SK-N-SH (cell line): ENCODE data around the gene CDC14B. TPM values are rescaled to one million over a fixed set of nuclear protein-coding genes. Genes with fewer than 3 reads are reported as not detected.

Source experiments
- CTCF ChIA-PET: fragments of 300-600, 350-600 bp; formaldehyde crosslinking; extraction: SDS; loops from one replicate; lab custom pipeline; 2021; lab: Yijun Ruan, JAX
- POLR2A ChIA-PET: fragments of 350-600 bp; sonication (Branson Sonifier 250); formaldehyde crosslinking; extraction: SDS; loops from one replicate; lab custom pipeline; 2020; ENCODE audit warnings: antibody characterized with exemption, inconsistent platforms; lab: Yijun Ruan, JAX
- DNase-seq: peaks from one replicate; pipeline ENCODE4 v3.0.0; 2012
- H2AFZ ChIP-seq: fragments of 200-600 bp; sonication (generic); 2 replicates; pipeline ENCODE4 v1.8.1; 2016; ENCODE audit warnings: antibody characterized with exemption, mild to moderate bottlenecking, low read depth
- H3F3A ChIP-seq: fragments of 200-600 bp; sonication (generic); replicated peaks from 2 replicates; pipeline ENCODE3; 2016; ENCODE audit warnings: antibody characterized with exemption, mild to moderate bottlenecking; ENCODE audit not compliant: insufficient read depth
- H3K27ac ChIP-seq, 2 experiments: fragments of 200-500 bp in 1 of 2; fragments of 200-600 bp in 1 of 2; sonication (Bioruptor generic) in 1 of 2; sonication (generic), shearing (Covaris generic) in 1 of 2; 2 replicates each; pipeline versions ENCODE4 v1.5.1 to v1.6.1; 2014 to 2016; ENCODE audit warnings: low read depth in 2 of 2, inconsistent platforms in 1 of 2, low read length in 1 of 2, mild to moderate bottlenecking in 1 of 2, mixed read lengths in 1 of 2
- H3K27me3 ChIP-seq: fragments of 200-600 bp; sonication (generic), shearing (Covaris generic); 2 replicates; pipeline ENCODE4 v1.6.1; 2016; ENCODE audit warnings: mixed run types; ENCODE audit not compliant: insufficient read depth
- H3K36me3 ChIP-seq, 2 experiments: fragments of 200-500 bp in 1 of 2; fragments of 200-600 bp in 1 of 2; sonication (Bioruptor generic) in 1 of 2; sonication (generic) in 1 of 2; replicated peaks in 1 of 2; 2 replicates each; pipeline versions ENCODE3 to v1.5.1; 2014 to 2016; ENCODE audit warnings: low read length in 1 of 2, mild to moderate bottlenecking in 1 of 2; ENCODE audit not compliant: insufficient read depth in 2 of 2, control insufficient read depth in 1 of 2
- H3K4me1 ChIP-seq, 2 experiments: fragments of 200-500 bp in 1 of 2; fragments of 200-600 bp in 1 of 2; sonication (Bioruptor generic) in 1 of 2; sonication (generic), shearing (Covaris generic) in 1 of 2; 2 replicates each; pipeline versions ENCODE4 v1.5.1 to v1.6.1; 2014 to 2016; ENCODE audit warnings: low read depth in 1 of 2, low read length in 1 of 2, mixed run types in 1 of 2; ENCODE audit not compliant: insufficient read depth in 2 of 2, control insufficient read depth in 1 of 2
- H3K4me2 ChIP-seq: fragments of 200-600 bp; sonication (generic), shearing (Covaris generic); 2 replicates; pipeline ENCODE4 v1.6.1; 2017; ENCODE audit warnings: mixed run types
- H3K4me3 ChIP-seq, 2 experiments: fragments of 200-500 bp in 1 of 2; fragments of 200-600 bp in 1 of 2; sonication (Bioruptor generic) in 1 of 2; sonication (generic), shearing (Covaris generic) in 1 of 2; 2 replicates each; pipeline versions ENCODE4 v1.5.1 to v1.8.1; 2014 to 2016; ENCODE audit warnings: low read depth in 2 of 2, inconsistent platforms in 1 of 2, low read length in 1 of 2, mild to moderate bottlenecking in 1 of 2, mixed read lengths in 1 of 2, moderate library complexity in 1 of 2
- H3K79me2 ChIP-seq: fragments of 200-600 bp; sonication (generic); 2 replicates; pipeline ENCODE4 v1.8.1; 2017; ENCODE audit warnings: mild to moderate bottlenecking; ENCODE audit not compliant: insufficient read depth
- H3K9ac ChIP-seq: fragments of 200-600 bp; sonication (generic); 2 replicates; pipeline ENCODE4 v1.6.1; 2017; ENCODE audit warnings: mixed run types
- H3K9me2 ChIP-seq: fragments of 200-600 bp; sonication (generic); 2 replicates; pipeline ENCODE4 v1.6.1; 2017; ENCODE audit warnings: mixed run types
- H3K9me3 ChIP-seq: fragments of 200-600 bp; sonication (generic); 2 replicates; pipeline ENCODE4 v1.6.1; 2017; ENCODE audit warnings: mixed run types, mild to moderate bottlenecking, moderate library complexity
- H4K20me1 ChIP-seq: fragments of 200-600 bp; sonication (generic); 2 replicates; pipeline ENCODE4 v1.6.1; 2017; ENCODE audit warnings: mild to moderate bottlenecking, mixed run types; ENCODE audit not compliant: insufficient read depth
- FOXJ3 ChIP-seq: sonication (generic); formaldehyde crosslinking; IDR thresholded peaks from 2 replicates; pipeline ENCODE4 v1.5.1; 2020; ENCODE audit warnings: mild to moderate bottlenecking, missing genetic modification reagents
- NFIC ChIP-seq: IDR thresholded peaks from 2 replicates; pipeline ENCODE4 v1.4.0; 2012; ENCODE audit warnings: borderline replicate concordance
- NRF1 ChIP-seq: IDR thresholded peaks from 2 replicates; pipeline ENCODE4 v1.6.1; 2012; ENCODE audit warnings: low read depth, mild to moderate bottlenecking, low read length
- POLR2AphosphoS5 ChIP-seq: IDR thresholded peaks from 2 replicates; pipeline ENCODE4 v1.6.1; 2012; ENCODE audit warnings: low read depth, low read length
- RAD21 ChIP-seq: IDR thresholded peaks from 2 replicates; pipeline ENCODE4 v1.6.1; 2012; ENCODE audit warnings: mild to moderate bottlenecking, low read length
- SMC3 ChIP-seq: IDR thresholded peaks from 2 replicates; pipeline ENCODE4 v1.6.1; 2012; ENCODE audit warnings: low read depth, low read length, improper control_type of control experiment
- whole genome bisulfite sequencing: methylation state at CpG from one replicate; pipeline ENCODE4 v1.1.6; 2017; ENCODE audit warnings: low lambda C conversion rate; 5-methylcytosine and 5-hydroxymethylcytosine counted together
- polyA plus RNA-seq, 3 experiments: library from polyadenylated mRNA; depleted of rRNA; stranded (reverse); fragments of >200 nt; gene quantifications; 2 replicates each; pipeline ENCODE4 v1.2.3, GENCODE V29; 2012
- TF ChIP-seq, protein P1 (sequence below): IDR thresholded peaks from 2 replicates; pipeline ENCODE4; 2012
- TF ChIP-seq, protein P2 (sequence below): IDR thresholded peaks from 2 replicates; pipeline ENCODE4 v1.4.0; 2012; ENCODE audit warnings: low read depth, borderline replicate concordance
- TF ChIP-seq, protein P3 (sequence below): fragments of 150-350 bp; IDR thresholded peaks from 2 replicates; pipeline ENCODE4 v1.6.1; 2017; ENCODE audit warnings: antibody characterized with exemption, low read length, low read depth, borderline replicate concordance

CDC14B gene
- polyA plus RNA-seq, 1 of the 3 experiments (the other 2 are of a cell fraction), result 10.1 TPM

DNA sequence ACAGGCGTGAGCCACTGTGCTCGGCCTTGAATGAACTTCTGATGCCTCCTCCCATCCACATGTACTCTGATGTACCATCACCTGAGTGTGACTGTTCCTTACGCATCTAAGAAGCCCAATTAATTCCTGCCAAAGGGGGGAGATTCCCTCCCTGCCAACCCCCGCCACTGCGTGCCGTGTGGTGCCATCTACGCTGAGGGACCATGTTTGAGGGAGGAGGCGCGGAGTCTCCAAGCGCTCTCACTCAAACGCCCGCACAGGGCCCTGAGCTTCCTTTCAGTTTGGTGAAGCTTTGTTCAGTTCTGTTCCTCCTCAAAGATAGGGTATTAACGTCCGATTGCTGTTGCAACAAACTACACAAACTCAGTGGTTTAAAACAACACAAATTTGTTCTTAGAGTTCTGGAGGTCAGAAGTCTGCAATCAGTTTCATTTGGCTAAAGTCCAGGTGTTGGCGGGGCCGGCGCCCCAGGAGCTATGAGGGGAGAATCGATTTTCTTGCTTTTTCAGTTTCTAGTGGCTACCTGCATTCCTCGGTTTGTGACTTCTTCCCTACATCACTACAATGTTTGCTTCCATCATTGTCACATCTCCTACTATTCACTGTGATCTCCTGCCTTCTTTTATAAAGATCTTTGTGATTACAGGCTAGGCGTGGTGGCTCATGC is 49.4 kb upstream of the CDC14B start:
- no peaks in the 10 kb centered on the region for H3K79me2 ChIP-seq
- no peak for DNase-seq
- no peak overlapping the region for H3K4me2 ChIP-seq
- H3K27me3 ChIP-seq, result no peaks in the 10 kb centered on the region
- H3K9ac ChIP-seq, result no peak overlapping the region
- no peak overlapping the region for H3K4me3 ChIP-seq
- no peak overlapping the region for H2AFZ ChIP-seq
- H4K20me1 ChIP-seq, result no peaks in the 10 kb centered on the region
- POLR2A ChIA-PET, result no interaction called here
- H3K9me3 ChIP-seq, result no peaks in the 10 kb centered on the region
- no peaks in the 10 kb centered on the region for H3K4me1 ChIP-seq
- H3K27ac ChIP-seq, result no peak overlapping the region
- no peaks in the 10 kb centered on the region for H3K9me2 ChIP-seq
- CTCF ChIA-PET, result interaction anchor here (5.8 kb wide), 1 partner anchor 343 kb away, joined by 80 read pairs; no protein-coding TSS in a partner anchor
- WGBS, result 92% methylated on average over 20 of the region's 20 CpGs
- no peaks in the 10 kb centered on the region for H3K36me3 ChIP-seq
- H3F3A ChIP-seq, result peaks cover 3% of the 10 kb centered on the region
- TF ChIP-seq, protein P1, sequence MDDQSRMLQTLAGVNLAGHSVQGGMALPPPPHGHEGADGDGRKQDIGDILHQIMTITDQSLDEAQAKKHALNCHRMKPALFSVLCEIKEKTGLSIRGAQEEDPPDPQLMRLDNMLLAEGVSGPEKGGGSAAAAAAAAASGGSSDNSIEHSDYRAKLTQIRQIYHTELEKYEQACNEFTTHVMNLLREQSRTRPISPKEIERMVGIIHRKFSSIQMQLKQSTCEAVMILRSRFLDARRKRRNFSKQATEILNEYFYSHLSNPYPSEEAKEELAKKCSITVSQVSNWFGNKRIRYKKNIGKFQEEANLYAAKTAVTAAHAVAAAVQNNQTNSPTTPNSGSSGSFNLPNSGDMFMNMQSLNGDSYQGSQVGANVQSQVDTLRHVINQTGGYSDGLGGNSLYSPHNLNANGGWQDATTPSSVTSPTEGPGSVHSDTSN, result no peak
- no peak for TF ChIP-seq RAD21
- TF ChIP-seq, protein P2, sequence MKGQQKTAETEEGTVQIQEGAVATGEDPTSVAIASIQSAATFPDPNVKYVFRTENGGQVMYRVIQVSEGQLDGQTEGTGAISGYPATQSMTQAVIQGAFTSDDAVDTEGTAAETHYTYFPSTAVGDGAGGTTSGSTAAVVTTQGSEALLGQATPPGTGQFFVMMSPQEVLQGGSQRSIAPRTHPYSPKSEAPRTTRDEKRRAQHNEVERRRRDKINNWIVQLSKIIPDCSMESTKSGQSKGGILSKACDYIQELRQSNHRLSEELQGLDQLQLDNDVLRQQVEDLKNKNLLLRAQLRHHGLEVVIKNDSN, result no peak

DNA sequence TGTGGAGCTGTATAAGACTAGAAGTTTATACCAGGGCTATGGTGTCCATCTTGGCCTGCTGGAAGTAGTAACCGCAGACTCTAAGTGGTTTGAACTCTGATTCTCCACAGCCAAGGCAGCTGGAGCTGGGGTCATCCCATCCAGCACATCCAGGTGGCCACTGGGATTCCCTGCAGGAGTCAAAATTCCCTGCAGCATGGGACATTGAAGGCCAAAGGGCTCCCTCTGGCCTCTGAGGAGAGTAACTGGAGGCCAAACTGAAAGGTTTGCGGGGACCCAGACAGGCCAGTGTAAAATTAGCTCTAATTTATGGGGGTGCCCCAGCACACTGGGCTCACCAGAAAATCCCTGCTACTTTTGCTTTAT is 47.7 kb upstream of the CDC14B start:
- H3K4me3 ChIP-seq, result no peak overlapping the region
- H3K9ac ChIP-seq, result no peak overlapping the region
- H3K27me3 ChIP-seq, result no peaks in the 10 kb centered on the region
- H3K9me2 ChIP-seq, result no peaks in the 10 kb centered on the region
- TF ChIP-seq FOXJ3 (CRISPR knock-in tag), result no peak
- no peak for TF ChIP-seq NRF1
- TF ChIP-seq RAD21, result no peak
- TF ChIP-seq, protein P3, sequence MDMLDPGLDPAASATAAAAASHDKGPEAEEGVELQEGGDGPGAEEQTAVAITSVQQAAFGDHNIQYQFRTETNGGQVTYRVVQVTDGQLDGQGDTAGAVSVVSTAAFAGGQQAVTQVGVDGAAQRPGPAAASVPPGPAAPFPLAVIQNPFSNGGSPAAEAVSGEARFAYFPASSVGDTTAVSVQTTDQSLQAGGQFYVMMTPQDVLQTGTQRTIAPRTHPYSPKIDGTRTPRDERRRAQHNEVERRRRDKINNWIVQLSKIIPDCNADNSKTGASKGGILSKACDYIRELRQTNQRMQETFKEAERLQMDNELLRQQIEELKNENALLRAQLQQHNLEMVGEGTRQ, result no peak
- no peak for TF ChIP-seq POLR2AphosphoS5
- no peak for TF ChIP-seq SMC3
- no peak for TF ChIP-seq NFIC
- ChIA-PET CTCF (interaction anchor here (0.7 to 5.8 kb wide), 20 partner anchors 9 to 1362 kb away, joined by 3 to 80 read pairs (median 6); partner anchors contain the start of gene PRXL2C), POLR2A (no interaction called here)
- no peak overlapping the region for H2AFZ ChIP-seq
- no peaks in the 10 kb centered on the region for H3K9me3 ChIP-seq
- no peaks in the 10 kb centered on the region for H4K20me1 ChIP-seq
- no peaks in the 10 kb centered on the region for H3K79me2 ChIP-seq
- WGBS, result 83% methylated on average over 2 of the region's 2 CpGs
- no peak overlapping the region for H3K27ac ChIP-seq
- no peaks in the 10 kb centered on the region for H3K36me3 ChIP-seq
- H3K4me2 ChIP-seq, result no peak overlapping the region
- peaks cover 4% of the 10 kb centered on the region for H3F3A ChIP-seq
- no peaks in the 10 kb centered on the region for H3K4me1 ChIP-seq
- DNase-seq, result no peak
